A549 treated with AZD9567 at 1 μM for 4 hours (cell line): ENCODE results near the gene UNC93A. TPM values are rescaled to one million over a fixed set of nuclear protein-coding genes. Genes with fewer than 3 reads are reported as not detected.

Experiments
- total RNA-seq: library from RNA; stranded (reverse); fragments of 200-300 nt; extraction: Qiagen RNA extraction; gene quantifications from 5 replicates; pipeline ENCODE4 v1.2.3, GENCODE V29; 2022; ENCODE audit not compliant: insufficient read depth

The UNC93A gene
- not detected in 5 replicates for total RNA-seq

GRCh38 chr6:167290786-167291622 lies at the start of gene UNC93A:
UNC93A (plus strand) TSS chr6:167291315; CDS start chr6:167291490, 175 bp downstream.

Other genes starting within 250 kb of the UNC93A start
- gene CCR6, start 168.2 kb upstream of the UNC93A start, total RNA-seq: 0.02 TPM in 1 of 5 replicates, not detected in the others
- gene GPR31, start 133.3 kb upstream of the UNC93A start, total RNA-seq: not detected in 5 replicates
- not detected in 5 replicates for gene TTLL2, start 33.8 kb downstream of the UNC93A start, total RNA-seq